Left lung (tissue), 10 donors: ENCODE data around the gene CHCHD3. TPM values are rescaled to one million over a fixed set of nuclear protein-coding genes. Genes with fewer than 3 reads are reported as not detected.

Source experiments
- ATAC-seq: fragments of 200-7000 bp; cut with Tn5 transposase; one replicate; pipeline ENCODE4 v1.9.1; 2020; ENCODE audit warnings: moderate library complexity
- DNase-seq, 4 donors: peaks; one replicate each; pipeline ENCODE4 v3.0.0-alpha.2; 2013 to 2020
- H3K27ac ChIP-seq, 2 donors: fragments of 200-600 bp; sonication (generic) in 1 of 2; one replicate each; pipeline versions ENCODE4 v1.5.0 to v1.8.0; 2020 to 2021
- H3K27me3 ChIP-seq, 2 donors: fragments of 200-600 bp; sonication (generic) in 1 of 2; one replicate each; pipeline versions ENCODE4 v1.5.0 to v1.8.0; 2020 to 2021
- H3K36me3 ChIP-seq, 2 donors: fragments of 200-600 bp; sonication (generic) in 1 of 2; one replicate each; pipeline versions ENCODE4 v1.5.0 to v1.8.0; 2020 to 2021
- H3K4me1 ChIP-seq, 2 donors: fragments of 200-600 bp; one replicate each; pipeline ENCODE4 v1.8.0; 2021
- H3K4me3 ChIP-seq, 2 donors: fragments of 200-600 bp; sonication (generic) in 1 of 2; one replicate each; pipeline versions ENCODE4 v1.5.0 to v1.8.0; 2020 to 2021; ENCODE audit warnings: mild to moderate bottlenecking in 1 of 2
- H3K9me3 ChIP-seq, 2 donors: fragments of 200-600 bp; sonication (generic) in 1 of 2; one replicate each; pipeline versions ENCODE4 v1.5.0 to v1.8.0; 2020 to 2021
- intact Hi-C, 2 donors: fragments of 100-400 bp; cut with DNase I; formaldehyde crosslinking; loops; one replicate each; pipeline versions ENCODE4 v1.11.2 to v1.14.2; 2022
- polyA plus RNA-seq, 6 donors: library from polyadenylated mRNA; unstranded; fragments of 120-200 nt; gene quantifications; one replicate each; pipeline ENCODE4 v1.2.1, GENCODE V29; 2013; ENCODE audit not compliant: insufficient read length in 6 of 6
- total RNA-seq, 2 donors: library from RNA; stranded (reverse); fragmentation: NEBNext Ultra II Directional; extraction: Animal tissue kit (Norgen Biotek cat#: 25700); gene quantifications; one replicate each; pipeline ENCODE4 v1.2.1, GENCODE V29; 2021
- TF ChIP-seq, protein P1 (sequence below), 2 donors: fragments of 200-600 bp; sonication (generic) in 1 of 2; IDR thresholded peaks; one replicate each; pipeline versions ENCODE4 v1.5.0 to v1.8.0; 2021; ENCODE audit warnings: antibody characterized with exemption in 2 of 2
- donor health status: DM: no; HTN: yes; CAD: no.
- donor health status: DM: no; HTN: no; CAD: no.

Gene CHCHD3
- total and polyA plus RNA-seq, 8 donors, result 45.4 to 58.9 (median 54.5) TPM

DNA sequence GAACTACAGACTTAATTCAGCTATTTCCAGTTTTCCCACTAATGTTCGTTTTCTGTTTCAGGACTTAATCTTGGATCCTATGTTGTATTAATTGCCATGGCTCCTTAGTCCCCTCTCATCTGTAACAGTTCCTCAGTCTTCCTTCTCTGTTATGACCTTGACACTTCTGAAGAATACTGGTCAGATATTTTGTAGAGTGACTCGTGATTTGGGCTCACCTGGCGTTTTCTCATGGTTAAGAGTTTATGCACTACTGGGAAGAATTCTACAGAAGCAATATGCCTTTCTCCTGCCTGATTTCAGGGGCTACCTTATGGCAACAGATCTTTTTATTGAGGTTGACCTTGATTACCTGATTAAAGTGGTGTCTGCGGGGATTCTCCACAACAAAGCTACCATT is 239.4 kb downstream of the CHCHD3 start:
- Histone ChIP-seq H3K4me3 (no peak overlapping the region), H3K9me3 (no peaks in the 10 kb centered on the region), H3K36me3 (no peaks in the 10 kb centered on the region), H3K4me1 (no peaks in the 10 kb centered on the region), H3K27ac (no peak overlapping the region), H3K27me3 (no peaks in the 10 kb centered on the region)
- intact Hi-C loops, result no loop called here
- DNase-seq (no peak), ATAC-seq (no peak)
- TF ChIP-seq, protein P1, sequence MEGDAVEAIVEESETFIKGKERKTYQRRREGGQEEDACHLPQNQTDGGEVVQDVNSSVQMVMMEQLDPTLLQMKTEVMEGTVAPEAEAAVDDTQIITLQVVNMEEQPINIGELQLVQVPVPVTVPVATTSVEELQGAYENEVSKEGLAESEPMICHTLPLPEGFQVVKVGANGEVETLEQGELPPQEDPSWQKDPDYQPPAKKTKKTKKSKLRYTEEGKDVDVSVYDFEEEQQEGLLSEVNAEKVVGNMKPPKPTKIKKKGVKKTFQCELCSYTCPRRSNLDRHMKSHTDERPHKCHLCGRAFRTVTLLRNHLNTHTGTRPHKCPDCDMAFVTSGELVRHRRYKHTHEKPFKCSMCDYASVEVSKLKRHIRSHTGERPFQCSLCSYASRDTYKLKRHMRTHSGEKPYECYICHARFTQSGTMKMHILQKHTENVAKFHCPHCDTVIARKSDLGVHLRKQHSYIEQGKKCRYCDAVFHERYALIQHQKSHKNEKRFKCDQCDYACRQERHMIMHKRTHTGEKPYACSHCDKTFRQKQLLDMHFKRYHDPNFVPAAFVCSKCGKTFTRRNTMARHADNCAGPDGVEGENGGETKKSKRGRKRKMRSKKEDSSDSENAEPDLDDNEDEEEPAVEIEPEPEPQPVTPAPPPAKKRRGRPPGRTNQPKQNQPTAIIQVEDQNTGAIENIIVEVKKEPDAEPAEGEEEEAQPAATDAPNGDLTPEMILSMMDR (IDR thresholded peaks at IDR 0.05), result no peak

- Histone ChIP-seq H3K4me3 (no peak overlapping the region), H3K27me3 (no peaks in the 10 kb centered on the region), H3K4me1 (no peaks in the 10 kb centered on the region), H3K9me3 (no peaks in the 10 kb centered on the region), H3K27ac (no peak overlapping the region), H3K36me3 (peaks cover 0 to 5% of the 10 kb centered on the region in 2 donors)
- DNase-seq (no peak), ATAC-seq (no peak)
- TF ChIP-seq, protein P1 (IDR thresholded peaks at IDR 0.05), result no peak
- intact Hi-C loops, result no loop called here
These were observed 241.7 kb downstream of the CHCHD3 start for GRCh38 chr7:132840199-132840598.

GRCh38 chr7:132838313-132838712 is 243.6 kb downstream of the CHCHD3 start:
- TF ChIP-seq, protein P1 (IDR thresholded peaks at IDR 0.05), result no peak
- Histone ChIP-seq H3K27ac (no peak overlapping the region), H3K4me3 (no peak overlapping the region), H3K4me1 (no peaks in the 10 kb centered on the region), H3K9me3 (no peaks in the 10 kb centered on the region), H3K27me3 (no peaks in the 10 kb centered on the region), H3K36me3 (peaks cover 0 to 5% of the 10 kb centered on the region in 2 donors)
- intact Hi-C loops, result no loop called here
- DNase-seq (no peak), ATAC-seq (no peak)

DNA sequence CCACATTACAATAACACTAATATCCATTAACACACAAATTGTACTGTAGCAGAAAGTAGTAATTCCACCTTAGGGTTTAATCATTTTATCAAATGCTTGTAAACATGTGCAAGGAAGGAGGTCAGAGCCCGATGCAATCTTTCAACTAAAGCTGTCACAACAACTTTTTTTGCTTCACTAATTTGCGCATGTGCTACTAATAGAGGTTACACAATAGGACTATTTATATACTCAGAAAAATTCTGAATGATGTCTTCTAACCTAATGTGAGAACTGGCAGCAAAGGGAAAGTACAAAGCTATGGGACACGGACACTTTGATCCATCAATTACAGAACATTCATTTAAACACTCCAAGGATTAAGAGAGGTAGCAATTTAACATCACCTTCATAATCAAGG is 244.4 kb downstream of the CHCHD3 start:
- H3K27me3 ChIP-seq, result no peaks in the 10 kb centered on the region
- no peak overlapping the region for H3K4me3 ChIP-seq
- no peak for ATAC-seq
- TF ChIP-seq, protein P1 (IDR thresholded peaks at IDR 0.05), result no peak
- intact Hi-C loops, result no loop called here
- DNase-seq, result no peak
- peaks cover 0 to 5% of the 10 kb centered on the region in 2 donors for H3K36me3 ChIP-seq
- no peak overlapping the region for H3K27ac ChIP-seq
- H3K9me3 ChIP-seq, result no peaks in the 10 kb centered on the region
- no peaks in the 10 kb centered on the region for H3K4me1 ChIP-seq

GRCh38 chr7:132836746-132837145 is 245.1 kb downstream of the CHCHD3 start:
- Histone ChIP-seq H3K27me3 (no peaks in the 10 kb centered on the region), H3K4me1 (no peaks in the 10 kb centered on the region), H3K9me3 (no peaks in the 10 kb centered on the region), H3K27ac (no peak overlapping the region), H3K4me3 (no peak overlapping the region), H3K36me3 (peaks cover 0 to 5% of the 10 kb centered on the region in 2 donors)
- DNase-seq, result no peak
- ATAC-seq, result no peak
- TF ChIP-seq, protein P1 (IDR thresholded peaks at IDR 0.05), result no peak
- intact Hi-C loops, result no loop called here
